Kidney (tissue), 22 donors: Measurements from ENCODE around the gene HAT1. TPM values are rescaled to one million over a fixed set of nuclear protein-coding genes. Genes with fewer than 3 reads are reported as not detected.

Experiments used
- DNase-seq, 5 donors: peaks; one replicate each; pipeline ENCODE4 v3.0.0-alpha.2; 2013 to 2020
- FAIRE-seq: peaks from 2 replicates; lab custom pipeline; 2012; peaks lifted over from hg19 to GRCh38; lab: Jason Lieb, UNC
- H3K27ac ChIP-seq, 2 donors: one replicate each; pipeline ENCODE4 v1.7.0; 2013; ENCODE audit warnings: low read depth in 2 of 2, low read length in 2 of 2, inconsistent platforms in 1 of 2
- H3K27me3 ChIP-seq: one replicate; pipeline ENCODE4 v1.7.1; 2013; ENCODE audit warnings: low read length, inconsistent platforms; ENCODE audit not compliant: control insufficient read depth, insufficient read depth
- H3K36me3 ChIP-seq, 3 donors: one replicate each; pipeline versions ENCODE4 v1.7.0 to v1.7.1; 2013; ENCODE audit warnings: low read length in 3 of 3, control low read depth in 1 of 3, inconsistent platforms in 1 of 3; ENCODE audit not compliant: insufficient read depth in 3 of 3, control insufficient read depth in 2 of 3
- H3K4me1 ChIP-seq, 3 donors: one replicate each; pipeline versions ENCODE4 v1.7.0 to v1.7.1; 2013; ENCODE audit warnings: low read length in 3 of 3, inconsistent platforms in 1 of 3, low read depth in 1 of 3; ENCODE audit not compliant: control insufficient read depth in 2 of 3, insufficient read depth in 2 of 3
- H3K4me3 ChIP-seq, 3 donors: one replicate each; pipeline versions ENCODE4 v1.7.0 to v1.8.1; 2013; ENCODE audit warnings: low read length in 3 of 3, control low read depth in 1 of 3, inconsistent platforms in 1 of 3
- H3K9ac ChIP-seq, 3 donors: one replicate each; pipeline versions ENCODE4 v1.7.0 to v1.7.1; 2013; ENCODE audit warnings: low read length in 3 of 3, control low read depth in 1 of 3, inconsistent platforms in 1 of 3
- H3K9me3 ChIP-seq, 3 donors: one replicate each; pipeline versions ENCODE4 v1.7.0 to v1.7.1; 2013; ENCODE audit warnings: low read length in 3 of 3, control low read depth in 1 of 3, inconsistent platforms in 1 of 3; ENCODE audit not compliant: control insufficient read depth in 2 of 3, insufficient read depth in 1 of 3
- intact Hi-C: fragments of 100-400 bp; cut with DNase I; formaldehyde crosslinking; loops from one replicate; pipeline ENCODE4 v1.11.1; 2022
- long read RNA-seq, 10 donors: library from polyadenylated mRNA in 1 of 10; unstranded in 1 of 10; transcript quantifications; one replicate each; pipeline ENCODE4 v2.0.0 and lab custom pipeline, GENCODE V29; 2021 to 2026
- polyA plus RNA-seq: library from polyadenylated mRNA; stranded (reverse); fragments of 350-450 nt; fragmentation: Illumina TruSeq; extraction: RNeasy Lipid Tissue Mini Kit (QIAGEN cat#74804); gene quantifications from one replicate; pipeline ENCODE4 v1.2.3, GENCODE V29; 2014; ENCODE audit warnings: low read depth, low replicate concordance; ENCODE audit not compliant: insufficient read depth
- total RNA-seq: library from RNA; stranded (reverse); fragmentation: NEBNext Ultra II Directional; extraction: Animal tissue kit (Norgen Biotek cat#: 25700); gene quantifications from one replicate; pipeline ENCODE4 v1.2.1, GENCODE V29; 2021
- TF ChIP-seq, protein P1 (sequence below): IDR thresholded peaks from 3 replicates; pipeline ENCODE4 v1.5.1; 2012; ENCODE audit warnings: mild to moderate bottlenecking, moderate library complexity, borderline replicate concordance; ENCODE audit not compliant: insufficient read depth; ENCODE audit errors: extremely low read depth
- donor health status: control.
- donor health status: control.
- donor health status: control.
- donor health status: control.
- donor health status: control.
- donor health status: DM: yes; HTN: yes; CAD: no.
- donor health status: Normal renal cell carcinoma (clear cell type).

The HAT1 gene, protein sequence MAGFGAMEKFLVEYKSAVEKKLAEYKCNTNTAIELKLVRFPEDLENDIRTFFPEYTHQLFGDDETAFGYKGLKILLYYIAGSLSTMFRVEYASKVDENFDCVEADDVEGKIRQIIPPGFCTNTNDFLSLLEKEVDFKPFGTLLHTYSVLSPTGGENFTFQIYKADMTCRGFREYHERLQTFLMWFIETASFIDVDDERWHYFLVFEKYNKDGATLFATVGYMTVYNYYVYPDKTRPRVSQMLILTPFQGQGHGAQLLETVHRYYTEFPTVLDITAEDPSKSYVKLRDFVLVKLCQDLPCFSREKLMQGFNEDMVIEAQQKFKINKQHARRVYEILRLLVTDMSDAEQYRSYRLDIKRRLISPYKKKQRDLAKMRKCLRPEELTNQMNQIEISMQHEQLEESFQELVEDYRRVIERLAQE
- 35.8 TPM for total RNA-seq
- 35.2 TPM for polyA plus RNA-seq
- long read RNA-seq, donor 1, transcript HAT1-201 (11 exons, 1,626 nt): major isoform, 8 of 14 reads
- long read RNA-seq, donor 1, partial matches to known transcripts: 5 of 14 reads
- long read RNA-seq, donor 1, other reads (novel, unspliced or antisense): 0 of 14 reads
- long read RNA-seq, donor 2, transcript HAT1-201 (11 exons, 1,626 nt): major isoform, 6 of 17 reads
- long read RNA-seq, donor 2, partial matches to known transcripts: 11 of 17 reads
- long read RNA-seq, donor 2, other reads (novel, unspliced or antisense): 0 of 17 reads
- long read RNA-seq, donor 3, transcript HAT1-201 (11 exons, 1,626 nt): major isoform, 24 of 39 reads
- long read RNA-seq, donor 3, partial matches to known transcripts: 12 of 39 reads
- long read RNA-seq, donor 3, other reads (novel, unspliced or antisense): 0 of 39 reads
- long read RNA-seq, donor 4, transcript HAT1-201 (11 exons, 1,626 nt): major isoform, 15 of 15 reads
- long read RNA-seq, donor 4, partial matches to known transcripts: 0 of 15 reads
- long read RNA-seq, donor 4, other reads (novel, unspliced or antisense): 0 of 15 reads
- long read RNA-seq, donor 5: 0 reads
- long read RNA-seq, donor 6, transcript HAT1-201 (11 exons, 1,626 nt): major isoform, 32 of 69 reads
- long read RNA-seq, donor 6, partial matches to known transcripts: 37 of 69 reads
- long read RNA-seq, donor 6, other reads (novel, unspliced or antisense): 0 of 69 reads
- long read RNA-seq, donor 7, transcript HAT1-201 (11 exons, 1,626 nt): major isoform, 26 of 33 reads
- long read RNA-seq, donor 7, partial matches to known transcripts: 3 of 33 reads
- long read RNA-seq, donor 7, other reads (novel, unspliced or antisense): 2 of 33 reads
- long read RNA-seq, donor 8, transcript HAT1-201 (11 exons, 1,626 nt): major isoform, 13 of 29 reads
- long read RNA-seq, donor 8, partial matches to known transcripts: 16 of 29 reads
- long read RNA-seq, donor 8, other reads (novel, unspliced or antisense): 0 of 29 reads
- long read RNA-seq, donor 9, transcript HAT1-201 (11 exons, 1,626 nt): major isoform, 5 of 6 reads
- long read RNA-seq, donor 9, partial matches to known transcripts: 0 of 6 reads
- long read RNA-seq, donor 9, other reads (novel, unspliced or antisense): 0 of 6 reads
- long read RNA-seq, donor 10, transcript HAT1-201 (11 exons, 1,626 nt): major isoform, 11 of 18 reads
- long read RNA-seq, donor 10, partial matches to known transcripts: 6 of 18 reads
- long read RNA-seq, donor 10, other reads (novel, unspliced or antisense): 0 of 18 reads

DNA sequence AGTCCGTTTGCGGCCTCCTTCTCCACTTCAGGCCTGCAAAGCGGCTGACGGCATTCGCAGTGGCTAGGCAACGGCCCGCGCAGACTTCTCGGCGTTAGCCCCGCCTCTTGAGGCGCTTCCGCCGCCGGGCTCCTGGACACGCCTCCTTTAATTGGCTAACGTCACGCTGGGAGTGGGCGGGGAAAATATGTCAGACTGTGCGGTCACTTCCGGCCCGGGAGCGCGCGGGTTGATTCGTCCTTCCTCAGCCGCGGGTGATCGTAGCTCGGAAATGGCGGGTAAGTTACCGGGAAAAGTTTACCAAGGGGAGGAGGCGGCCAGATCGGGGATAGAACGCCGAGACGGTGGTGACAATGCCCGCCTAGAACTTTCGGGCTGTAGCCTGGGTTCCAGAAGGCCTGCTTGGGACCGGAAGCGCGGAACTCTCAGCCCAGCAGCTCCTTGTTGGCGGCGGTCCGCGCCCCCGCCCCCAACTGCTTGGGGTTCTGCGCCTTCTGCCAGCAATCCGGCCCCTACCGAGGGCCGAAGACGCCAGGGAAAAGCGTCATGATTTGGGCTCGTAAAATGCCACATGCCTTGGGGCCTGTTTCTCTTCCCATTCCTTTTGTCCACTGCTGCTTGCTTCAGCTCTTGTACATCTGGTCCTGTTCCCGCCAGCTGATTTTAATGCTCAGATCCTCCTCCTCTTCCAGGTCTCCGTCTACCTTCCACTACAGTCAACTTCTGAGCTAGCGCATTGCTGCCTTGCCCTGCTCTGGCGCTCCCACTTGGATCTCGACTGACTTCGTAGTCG is at the start of gene HAT1:
Gene HAT1, plus strand, starts transcription at position 232 of the 793 bp plus-strand sequence. Its CDS starts 40 bp downstream, at position 272.
- peak within 1 kb of the TSS; percentile 93 to 94 for H3K27ac ChIP-seq
- H3K36me3 ChIP-seq: peaks cover 0 to 4% (median 0%) of the 10 kb centered on the region in 3 donors
- DNase-seq (peak; percentile 98 to 99 (median 99)), FAIRE-seq (peak; percentile 91)
- H3K27me3 ChIP-seq: no peaks in the 10 kb centered on the region
- H3K4me3 ChIP-seq: peak within 1 kb of the TSS; percentile 89 to 99 (median 95)
- TF ChIP-seq, protein P1, sequence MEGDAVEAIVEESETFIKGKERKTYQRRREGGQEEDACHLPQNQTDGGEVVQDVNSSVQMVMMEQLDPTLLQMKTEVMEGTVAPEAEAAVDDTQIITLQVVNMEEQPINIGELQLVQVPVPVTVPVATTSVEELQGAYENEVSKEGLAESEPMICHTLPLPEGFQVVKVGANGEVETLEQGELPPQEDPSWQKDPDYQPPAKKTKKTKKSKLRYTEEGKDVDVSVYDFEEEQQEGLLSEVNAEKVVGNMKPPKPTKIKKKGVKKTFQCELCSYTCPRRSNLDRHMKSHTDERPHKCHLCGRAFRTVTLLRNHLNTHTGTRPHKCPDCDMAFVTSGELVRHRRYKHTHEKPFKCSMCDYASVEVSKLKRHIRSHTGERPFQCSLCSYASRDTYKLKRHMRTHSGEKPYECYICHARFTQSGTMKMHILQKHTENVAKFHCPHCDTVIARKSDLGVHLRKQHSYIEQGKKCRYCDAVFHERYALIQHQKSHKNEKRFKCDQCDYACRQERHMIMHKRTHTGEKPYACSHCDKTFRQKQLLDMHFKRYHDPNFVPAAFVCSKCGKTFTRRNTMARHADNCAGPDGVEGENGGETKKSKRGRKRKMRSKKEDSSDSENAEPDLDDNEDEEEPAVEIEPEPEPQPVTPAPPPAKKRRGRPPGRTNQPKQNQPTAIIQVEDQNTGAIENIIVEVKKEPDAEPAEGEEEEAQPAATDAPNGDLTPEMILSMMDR: no peak
- peak within 1 kb of the TSS; percentile 71 to 84 (median 80) for H3K9ac ChIP-seq
- no peaks in the 10 kb centered on the region for H3K9me3 ChIP-seq
- peaks cover 0 to 5% (median 4%) of the 10 kb centered on the region in 3 donors for H3K4me1 ChIP-seq
- intact Hi-C loops: no loop called here

GRCh38 chr2:171874517-171874916 is 47.7 kb upstream of the HAT1 start:
- H3K27ac ChIP-seq: no peak overlapping the region
- no peak overlapping the region for H3K4me3 ChIP-seq
- FAIRE-seq (no peak), DNase-seq (no peak)
- H3K36me3 ChIP-seq: peaks cover 0 to 3% (median 0%) of the 10 kb centered on the region in 3 donors
- H3K9ac ChIP-seq: no peak overlapping the region
- intact Hi-C loops: no loop called here
- peaks cover 0 to 8% (median 3%) of the 10 kb centered on the region in 3 donors for H3K4me1 ChIP-seq
- H3K9me3 ChIP-seq: no peaks in the 10 kb centered on the region
- no peaks in the 10 kb centered on the region for H3K27me3 ChIP-seq
- TF ChIP-seq, protein P1: no peak
